ENCODE measurements around the gene KIAA0513.

KIAA0513 gene

DNA sequence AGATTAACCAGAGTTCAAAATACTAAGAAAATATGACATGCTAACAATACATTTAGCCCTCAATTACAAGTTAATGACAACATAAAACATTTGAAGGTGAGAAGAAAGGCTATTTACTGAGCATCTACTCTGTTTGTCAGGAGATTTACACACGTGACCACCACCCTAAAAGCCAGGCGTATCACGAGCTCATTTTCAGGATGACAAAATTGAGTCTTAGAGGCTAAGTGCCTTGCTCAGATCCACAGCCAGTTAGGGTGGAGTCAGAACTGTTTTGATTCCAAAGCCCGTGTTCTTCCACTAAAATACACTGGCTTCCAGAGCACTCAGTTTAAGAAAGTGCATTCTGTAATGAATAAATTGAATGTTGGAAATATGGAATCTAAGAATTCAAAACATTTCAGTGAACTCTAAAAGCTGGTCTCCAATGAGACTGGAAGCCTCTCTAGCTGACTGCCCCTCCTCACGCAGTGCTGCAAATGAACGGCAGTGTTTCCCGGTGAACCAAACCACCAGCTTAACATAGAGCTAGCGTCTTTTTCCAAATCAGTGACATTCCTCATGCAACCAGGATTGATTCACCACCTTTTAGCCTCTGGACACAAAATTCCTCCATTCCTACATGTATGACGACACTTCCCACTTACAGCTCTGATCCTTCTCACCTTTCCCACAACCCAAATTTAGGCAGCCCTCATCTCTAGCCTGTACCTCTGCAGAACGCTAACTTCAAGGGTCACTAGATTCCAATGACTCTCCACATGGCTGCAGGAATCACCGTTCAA, 22.1 kb upstream of the KIAA0513 start:
- no peak for DNase-seq

DNA sequence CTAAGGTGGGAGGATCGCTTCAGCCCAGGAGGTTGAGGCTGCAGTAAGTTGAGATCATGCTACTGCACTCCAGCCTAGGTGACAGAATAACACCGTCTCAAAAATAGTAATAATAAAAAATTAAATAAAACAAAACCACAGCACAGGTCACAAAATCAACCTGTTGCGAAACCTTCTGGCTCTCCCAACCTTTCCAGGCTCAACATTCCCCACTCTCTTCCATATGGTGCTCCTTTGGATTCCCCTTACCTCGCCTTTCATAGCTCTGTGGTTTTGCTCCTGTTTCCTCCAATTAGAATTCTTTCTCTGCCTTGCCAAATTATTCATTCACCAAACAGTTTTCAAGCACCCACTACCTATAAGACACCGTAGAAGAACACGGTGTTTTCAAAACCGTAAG, 21.0 kb upstream of the KIAA0513 start:
- DNase-seq = no peak

DNA sequence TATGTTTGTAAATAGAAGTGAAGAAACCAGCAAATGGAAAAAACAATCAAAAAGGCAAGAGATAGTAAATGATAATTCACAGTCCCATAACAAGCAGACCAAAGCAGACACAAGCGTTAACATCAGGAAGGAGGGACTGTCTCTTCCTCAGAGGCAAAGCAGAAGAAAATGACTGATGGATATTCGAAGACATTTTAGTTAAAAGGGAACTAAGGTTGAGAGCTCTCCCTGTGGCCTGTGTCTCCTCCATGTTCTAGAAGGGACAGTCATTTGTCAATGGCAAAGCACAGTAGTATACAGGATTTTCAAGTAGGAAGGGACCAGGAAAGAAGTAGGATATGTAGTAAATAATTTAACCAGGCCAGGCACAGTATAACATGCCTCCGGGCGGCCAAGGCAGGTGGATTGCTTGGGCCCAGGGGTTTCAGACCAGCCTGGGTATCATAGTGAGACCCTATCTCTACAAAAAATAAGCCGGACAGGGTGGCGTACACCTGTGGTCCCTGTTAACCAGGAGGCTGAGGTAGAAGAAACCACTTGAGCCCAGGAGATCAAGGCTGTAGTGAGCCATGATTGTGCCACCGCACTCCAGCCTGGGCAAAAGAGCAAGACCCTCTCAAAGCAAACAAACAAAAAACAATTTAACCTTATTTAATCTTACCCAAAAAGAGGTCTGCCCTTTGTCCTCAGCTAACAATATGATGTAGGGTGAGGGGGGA, 19.9 kb upstream of the KIAA0513 start:
- no peak for DNase-seq

DNA sequence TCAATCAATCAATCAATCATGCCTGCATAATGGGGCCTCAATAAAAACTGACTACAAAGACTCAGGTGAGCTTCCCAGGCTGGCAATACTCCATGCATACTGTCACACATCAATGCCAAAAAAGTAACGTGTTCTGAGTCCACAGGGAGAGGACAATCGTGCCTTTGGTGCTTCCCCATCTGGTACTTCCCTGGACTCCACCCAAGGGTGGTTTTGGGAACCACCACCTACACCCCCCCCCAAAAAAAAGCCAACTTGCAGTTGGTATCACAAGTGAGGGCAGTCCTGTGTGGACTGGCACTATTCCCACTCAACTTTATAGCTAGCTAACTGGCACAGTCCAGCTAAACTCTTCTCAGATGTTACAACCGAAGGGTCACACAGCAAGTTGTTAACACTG, 19.3 kb upstream of the KIAA0513 start:
- DNase-seq = no peak

DNA sequence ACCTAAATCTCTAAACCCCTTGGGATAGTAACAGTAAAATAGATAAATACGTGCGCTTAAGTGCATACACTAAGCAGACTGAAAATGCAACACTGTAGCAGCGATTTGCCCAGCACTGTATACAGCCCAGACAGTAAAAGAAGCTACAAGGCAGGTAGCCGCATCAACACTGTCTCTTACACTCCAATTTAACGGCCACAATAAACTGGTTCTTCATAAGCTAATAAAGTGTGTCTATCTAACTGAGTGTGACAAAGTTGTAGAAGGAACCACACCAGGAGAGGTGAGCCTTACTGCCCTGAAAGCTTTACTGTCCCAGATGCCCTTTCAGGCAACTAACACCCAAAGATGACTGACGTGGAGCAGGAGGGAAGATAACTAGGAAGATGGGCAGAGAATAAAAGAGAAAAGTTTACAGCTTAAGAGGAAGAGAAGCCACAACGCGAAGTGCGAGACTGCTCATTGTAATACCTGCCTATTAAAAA, 17.1 kb upstream of the KIAA0513 start:
- DNase-seq = no peak

DNA sequence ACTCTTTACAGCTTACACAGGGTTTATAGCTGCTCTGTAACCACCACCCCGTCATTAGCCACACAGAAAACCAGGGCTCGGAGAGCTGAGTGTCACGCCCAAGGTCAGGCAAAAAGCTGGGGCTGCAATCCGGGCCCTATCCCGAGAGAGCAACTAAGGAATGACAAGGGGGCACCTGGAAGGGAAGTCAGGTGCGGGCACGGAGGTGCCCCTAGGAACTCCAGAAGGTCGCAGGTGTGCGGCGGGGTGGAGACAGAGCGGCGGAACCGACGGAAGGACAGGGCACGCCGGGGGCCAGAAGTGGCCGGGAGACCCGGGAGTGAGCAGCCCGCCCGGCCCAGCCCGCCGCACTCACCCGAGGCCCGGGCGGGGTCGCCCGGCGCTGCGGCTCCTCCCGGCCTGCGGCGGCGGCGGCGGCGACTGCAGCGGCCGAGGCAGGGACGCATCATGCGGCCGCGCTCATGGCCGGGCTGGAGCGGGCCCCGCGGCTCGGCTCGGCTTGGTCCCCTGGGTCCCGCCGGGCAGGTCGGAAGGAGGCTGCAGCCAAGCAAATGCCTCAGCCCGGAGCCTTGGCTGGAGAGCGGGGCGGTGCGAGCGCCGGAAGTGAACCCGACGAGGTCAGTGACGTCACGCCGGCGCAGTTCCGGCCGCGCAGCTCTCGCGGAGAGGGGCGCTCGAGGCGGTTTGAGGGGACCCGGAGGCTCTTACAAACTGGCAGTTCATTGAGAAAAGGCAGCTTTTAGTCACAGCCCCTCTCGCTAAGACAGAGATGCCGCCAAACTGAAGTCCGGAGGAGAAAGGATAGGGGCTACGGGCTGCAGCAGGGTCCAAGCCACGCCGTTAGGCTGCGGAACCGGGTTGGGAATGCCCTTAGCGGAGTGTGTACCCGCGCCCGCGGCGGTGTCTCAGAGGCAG, 16.4 kb upstream of the KIAA0513 start, which contains the start of gene ZDHHC7:
ZDHHC7 (minus strand) TSS at position 605 of the 915 bp plus-strand sequence. CDS start 20,917 bp downstream, outside the sequence.
- DNase-seq = peak; percentile 86

DNA sequence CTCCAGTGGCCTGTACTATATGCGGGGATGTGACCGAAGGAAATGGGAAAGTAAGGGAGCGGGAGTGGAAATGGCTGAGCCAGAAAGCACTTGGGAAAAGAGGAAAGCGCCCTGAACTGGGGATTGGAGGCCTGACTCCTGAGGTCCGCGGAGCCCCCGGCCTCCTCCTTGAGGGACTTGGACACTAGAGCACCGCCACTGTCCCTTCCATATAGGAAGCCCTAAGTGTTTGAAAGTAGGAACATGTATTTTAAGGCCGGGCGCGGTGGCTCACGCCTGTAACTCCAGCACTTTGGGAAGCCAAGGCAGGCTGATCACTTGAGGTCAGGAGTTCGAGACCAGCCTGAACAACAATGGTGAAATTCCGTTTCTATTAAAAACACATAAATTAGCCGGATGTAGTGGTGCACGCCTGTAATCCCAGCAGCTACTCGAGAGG, 15.7 kb upstream of the KIAA0513 start:
- no peak for DNase-seq

DNA sequence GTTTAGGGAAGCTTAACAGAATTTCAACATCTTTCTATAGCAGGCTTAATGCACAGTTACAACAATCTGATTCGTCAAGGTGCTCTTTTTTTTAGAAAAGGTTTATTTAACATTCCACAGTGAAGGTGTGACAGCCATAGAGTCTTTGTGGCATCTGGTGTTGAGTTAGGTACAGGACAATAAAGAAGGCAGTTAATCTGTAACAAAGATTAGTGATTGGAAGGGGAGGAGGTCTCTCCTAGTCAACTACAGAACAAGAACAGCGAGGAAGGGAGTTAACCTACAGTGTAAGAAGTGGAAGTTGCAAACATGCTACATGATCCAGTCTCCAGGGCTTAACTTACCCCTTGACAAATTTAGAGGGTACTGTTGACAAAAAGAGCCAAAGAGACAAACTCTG, 13.3 kb upstream of the KIAA0513 start:
- no peak for DNase-seq

DNA sequence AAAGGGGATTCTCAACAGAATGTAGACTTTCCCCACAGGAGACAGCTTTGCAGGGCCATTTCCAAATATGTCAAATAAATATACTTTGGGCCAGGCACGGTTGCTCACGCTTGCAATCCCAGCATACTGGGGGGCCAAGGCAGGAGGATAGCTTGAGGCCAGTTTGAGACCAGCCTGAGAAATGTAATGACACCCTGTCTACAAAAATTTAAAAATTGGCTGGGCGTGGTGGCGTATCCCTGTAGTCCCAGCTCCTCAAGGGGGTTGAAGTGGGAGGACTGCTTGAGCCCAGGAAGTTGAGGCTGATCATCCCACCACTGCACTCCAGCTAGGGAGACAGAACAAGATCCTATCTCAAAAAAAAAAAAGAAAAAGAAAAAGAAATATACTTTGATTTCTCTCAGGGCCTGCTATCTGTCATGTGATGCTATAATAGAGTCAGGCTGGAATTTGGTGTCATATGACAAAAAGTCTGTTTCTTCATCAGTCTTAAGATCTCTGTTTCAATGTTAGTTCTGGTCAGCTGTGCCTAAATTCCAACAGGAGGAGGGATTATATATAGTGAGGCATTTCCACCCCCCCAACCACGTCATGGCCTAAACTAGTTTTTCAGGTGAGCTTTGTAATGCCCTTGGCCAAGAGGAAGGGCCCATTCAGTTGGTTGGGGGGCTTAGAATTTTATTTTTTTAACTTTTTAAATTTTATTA, 12.0 kb upstream of the KIAA0513 start:
- no peak for DNase-seq

DNA sequence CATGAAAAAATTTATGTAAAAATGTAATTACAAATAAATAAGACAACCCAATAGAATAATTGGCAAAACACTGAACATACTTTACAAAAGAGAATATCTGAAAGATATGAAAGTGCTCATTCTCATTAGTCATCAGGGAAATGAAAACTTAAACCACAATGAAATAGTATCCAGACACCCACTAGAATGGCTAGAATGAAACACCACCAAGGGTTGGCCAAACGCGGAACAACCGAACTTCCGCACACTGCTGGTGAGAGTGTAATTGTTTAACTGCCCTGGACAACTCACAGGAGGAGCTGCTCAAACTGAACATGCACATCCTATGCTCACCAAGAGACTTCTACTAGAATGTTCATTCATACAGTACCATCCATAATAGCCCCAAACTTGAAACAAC, 10.4 kb upstream of the KIAA0513 start:
- DNase-seq = peak in 1 of 2 donors; percentile 61

DNA sequence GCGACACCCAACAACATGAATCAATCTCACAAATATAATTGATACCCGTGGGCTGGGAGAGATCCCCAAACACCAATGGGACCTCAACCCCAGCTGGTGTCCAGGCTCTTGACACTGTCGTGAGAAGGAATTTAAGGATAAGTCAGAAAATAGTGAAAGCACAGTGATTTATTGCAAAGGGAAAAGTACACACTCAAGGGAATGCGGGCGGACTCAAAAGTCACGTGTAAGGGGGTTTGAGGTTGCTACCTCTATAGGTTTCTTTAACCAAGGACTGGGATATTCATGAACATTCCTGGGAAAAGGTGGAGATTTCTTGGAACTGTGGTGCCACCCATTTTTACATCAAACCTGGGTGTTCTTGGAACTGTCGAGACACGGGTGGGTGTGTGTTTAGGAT, 10.0 kb upstream of the KIAA0513 start:
- no peak for DNase-seq

DNA sequence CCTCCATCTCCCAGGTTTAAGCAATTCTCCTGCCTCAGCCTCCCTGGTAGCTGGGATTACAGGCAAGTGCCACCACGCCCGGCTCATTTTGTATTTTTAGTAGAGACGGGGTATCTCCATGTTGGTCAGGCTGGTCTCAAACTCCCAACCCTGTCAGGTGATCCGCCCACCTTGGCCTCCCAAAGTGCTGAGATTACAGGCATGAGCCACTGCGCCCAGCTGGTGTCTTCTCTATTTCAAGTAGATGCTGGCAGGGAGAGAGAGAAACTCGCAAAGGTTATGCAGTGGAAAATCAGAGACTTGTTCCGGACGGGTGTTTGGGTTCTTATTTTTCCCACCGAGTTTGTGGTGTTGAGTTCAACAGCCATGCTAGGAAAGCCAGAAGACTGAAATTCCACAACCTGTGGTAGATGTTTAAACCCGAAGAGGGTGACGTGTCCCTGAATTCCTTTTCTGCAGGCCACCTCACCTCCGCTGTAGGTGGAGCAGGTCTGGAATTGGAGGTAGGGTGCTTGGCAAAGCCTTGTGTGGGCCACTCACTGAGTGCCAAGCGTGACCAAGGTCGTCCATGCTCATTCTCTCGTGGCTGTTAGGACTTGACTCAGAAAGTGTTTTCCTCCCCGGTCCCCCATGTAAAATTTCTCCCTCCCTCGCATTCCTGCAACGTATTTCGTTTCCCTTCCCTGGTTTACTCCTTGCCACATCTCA, 8.9 kb upstream of the KIAA0513 start:
- DNase-seq = no peak

DNA sequence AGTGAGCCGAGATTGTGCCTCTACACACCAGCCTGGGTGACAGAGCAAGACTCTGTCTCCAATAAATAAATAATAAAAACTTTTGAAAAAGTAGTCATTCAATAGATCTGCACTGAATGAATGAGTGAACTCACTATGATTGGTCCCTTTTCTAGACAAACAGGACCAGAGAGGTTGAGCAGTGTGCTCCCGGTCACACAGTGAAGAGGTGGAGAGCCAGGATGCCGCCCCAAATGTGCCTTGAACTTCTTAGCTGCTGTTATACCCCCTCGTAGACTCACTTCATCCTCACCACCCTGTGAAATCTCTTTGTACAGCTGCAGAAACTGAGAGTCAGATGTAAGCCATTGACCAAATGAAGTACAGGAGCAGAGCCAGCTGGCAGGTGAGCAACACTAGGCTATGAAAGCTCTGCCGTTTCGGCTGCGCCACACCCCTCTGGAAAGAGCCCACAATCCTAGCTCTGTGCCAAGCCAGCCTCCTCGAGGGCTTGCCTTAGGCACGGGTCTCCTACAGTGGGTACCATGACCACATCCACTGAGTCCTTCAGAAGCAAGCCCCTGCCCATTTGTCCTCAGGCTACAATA, 7.8 kb upstream of the KIAA0513 start:
- no peak for DNase-seq

DNA sequence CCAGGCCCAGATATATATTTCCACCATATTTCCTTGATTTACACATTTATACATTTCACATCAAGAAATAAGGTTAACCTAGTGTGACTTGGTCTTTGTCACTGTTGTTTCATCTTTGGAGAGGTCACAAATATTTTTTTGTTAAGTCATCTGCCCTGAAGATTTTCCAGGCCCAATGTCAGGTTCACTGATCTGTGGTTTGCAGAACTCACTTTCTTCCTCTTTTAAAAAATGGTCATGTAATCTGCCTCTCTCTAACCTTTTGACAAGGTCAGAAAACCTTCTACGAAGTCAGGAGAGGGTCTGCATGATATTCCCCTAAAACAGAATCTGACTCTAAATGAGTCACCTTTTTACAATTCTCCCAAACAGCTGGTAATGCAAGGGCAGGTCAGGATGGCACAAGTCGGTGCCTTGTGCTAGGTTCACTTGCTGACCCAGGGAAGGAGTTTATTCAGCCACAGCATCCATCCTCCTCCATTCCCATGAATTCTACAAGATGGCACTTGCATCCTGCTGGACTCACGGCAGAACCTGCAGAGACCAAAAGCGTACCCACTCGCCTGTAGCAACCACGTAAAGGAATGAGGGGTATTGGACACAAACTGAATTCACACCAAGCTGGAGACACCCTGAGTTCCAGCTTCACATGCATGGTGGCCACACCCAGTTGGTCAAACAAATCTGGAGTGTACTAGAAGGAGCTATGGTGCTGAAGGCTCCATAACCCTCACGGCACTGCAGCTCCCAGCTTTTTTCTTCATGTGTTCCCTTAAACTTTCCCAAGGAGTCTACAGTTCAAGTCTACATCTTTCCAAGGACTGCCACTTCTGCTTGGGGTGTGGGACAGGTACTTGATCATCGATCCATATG, 1.6 kb upstream of the KIAA0513 start:
- no peak for DNase-seq

DNA sequence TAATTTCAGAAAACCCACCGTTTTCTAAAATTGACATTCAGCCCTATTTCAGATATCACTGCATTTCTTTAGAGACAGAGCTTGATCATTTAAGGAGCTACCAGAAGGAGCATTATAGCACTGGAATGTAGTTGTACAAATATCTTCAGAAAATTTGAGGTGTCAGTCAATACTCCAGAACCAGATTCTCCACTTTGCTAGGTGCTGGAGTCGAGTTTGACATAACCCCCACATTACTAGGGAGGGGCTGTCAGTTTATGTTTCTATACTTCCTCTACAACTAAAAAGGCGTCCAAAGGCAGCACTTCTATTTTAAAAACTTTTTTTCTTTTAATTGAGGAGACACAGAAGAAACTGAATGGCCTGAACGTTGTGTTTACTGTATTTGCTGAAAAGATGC, 892 bp upstream of the KIAA0513 start:
- no peak for DNase-seq

DNA sequence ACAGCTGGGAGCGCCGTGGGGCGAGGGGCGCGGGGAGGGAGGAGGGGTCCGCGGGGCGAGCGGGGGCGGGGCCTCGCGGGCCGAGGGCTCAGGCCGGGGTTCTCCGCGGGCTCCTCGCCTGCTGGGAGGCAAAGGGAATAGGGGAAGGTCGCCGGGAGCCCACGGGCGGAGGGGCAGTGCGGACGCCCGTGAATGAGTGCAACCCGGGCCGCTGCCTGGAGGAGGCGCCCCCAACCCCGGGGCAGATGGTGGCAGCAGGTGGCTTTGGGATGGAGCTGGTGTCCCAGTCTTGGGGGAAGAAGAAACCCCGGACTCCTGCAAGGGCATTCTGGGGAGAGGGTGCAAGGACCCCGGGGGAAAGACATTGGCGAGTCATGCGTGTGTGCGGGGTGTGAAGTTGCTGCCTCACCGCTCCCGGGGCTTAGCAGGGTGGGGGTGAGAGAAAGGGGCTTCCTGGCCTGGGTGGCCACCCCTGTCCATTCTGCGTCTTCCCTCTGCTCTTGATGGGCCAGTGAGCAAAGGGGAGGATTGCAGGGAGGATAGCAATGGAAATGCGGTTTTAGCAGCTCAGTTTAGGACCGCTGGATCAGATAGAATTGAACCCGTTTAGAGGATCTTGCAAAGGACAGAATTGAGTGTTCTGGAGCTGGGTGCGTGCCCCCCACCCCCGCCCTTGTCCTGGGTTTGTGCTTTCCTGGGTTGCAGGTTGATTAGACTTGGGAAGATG, 526 bp downstream of the KIAA0513 start:
- DNase-seq = peak; percentile 24 to 28

DNA sequence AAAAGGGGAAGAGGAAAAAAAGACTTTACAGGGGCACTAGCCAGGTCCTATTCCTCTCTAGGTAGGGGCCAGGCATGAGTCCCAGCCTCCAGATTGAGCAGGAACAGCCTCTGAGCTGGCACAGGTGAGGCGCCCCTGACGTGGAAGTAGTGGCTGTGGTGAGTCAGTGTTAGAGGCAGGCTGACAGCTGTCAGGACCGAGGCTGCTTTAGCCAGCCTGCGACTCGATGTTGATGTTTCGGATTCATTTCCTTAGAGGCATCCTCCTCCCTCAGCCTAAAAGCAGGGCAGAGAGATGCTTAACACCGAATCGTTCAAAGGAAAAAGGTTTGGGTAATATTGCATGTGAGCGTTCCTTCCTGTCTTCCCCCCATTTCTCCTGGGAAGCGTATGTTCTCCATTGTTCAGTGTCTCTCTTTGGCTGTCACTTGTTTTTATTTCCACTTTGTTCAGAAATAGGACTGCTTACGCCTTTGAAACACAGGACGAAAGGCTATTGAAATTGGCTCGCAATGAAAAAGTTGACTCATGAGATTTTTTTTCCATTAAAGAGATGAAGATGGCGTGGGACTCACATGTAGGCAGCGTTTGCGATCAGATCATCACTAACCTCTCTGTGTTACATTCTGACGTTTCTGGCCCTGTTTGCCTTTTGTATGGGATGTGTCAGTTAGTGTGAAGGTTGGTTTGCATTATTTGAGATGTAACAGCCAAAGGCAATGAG, 1.3 kb downstream of the KIAA0513 start:
- DNase-seq = peak; percentile 61 to 67

DNA sequence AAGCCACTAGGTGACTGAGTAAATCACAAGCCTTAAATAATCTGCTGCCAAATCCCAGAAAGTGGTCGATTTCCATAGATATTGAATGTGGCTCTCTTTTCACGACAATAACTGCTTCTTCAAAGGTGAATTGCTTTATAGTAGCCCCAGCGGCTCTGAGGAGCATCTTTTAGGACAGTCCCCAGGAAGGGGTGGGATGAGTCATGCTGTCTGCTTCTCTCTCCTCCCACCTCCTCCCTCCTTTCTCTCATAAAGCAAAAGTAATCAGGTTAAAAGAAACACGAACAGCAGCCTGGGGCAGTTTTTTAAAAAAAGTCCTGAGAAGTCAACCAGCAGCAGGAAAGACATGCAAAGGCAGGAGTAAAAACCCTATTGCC, 1.8 kb downstream of the KIAA0513 start:
- DNase-seq = peak; percentile 49 to 67

DNA sequence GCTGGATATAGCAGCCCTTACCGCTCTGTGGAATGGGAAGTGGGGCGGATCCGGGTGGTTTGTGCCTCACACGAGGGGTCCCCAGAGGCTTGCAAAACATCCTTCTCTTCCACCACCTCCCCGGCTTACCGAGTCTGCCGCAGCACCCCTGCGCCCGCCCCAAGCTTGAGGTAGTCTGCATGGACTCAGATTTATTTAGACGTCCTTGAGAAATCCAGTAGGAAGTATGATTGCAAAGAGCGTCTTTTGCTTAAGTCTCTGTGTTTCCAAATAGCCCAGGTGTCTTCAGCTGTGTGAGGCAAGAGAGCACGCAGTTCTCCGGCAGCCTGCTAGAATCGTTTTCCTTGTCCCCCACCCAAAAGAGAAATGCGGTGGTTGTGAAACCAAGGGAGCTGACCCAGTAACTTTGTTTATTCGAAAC, 2.4 kb downstream of the KIAA0513 start:
- DNase-seq = no peak

All from CD4-positive, alpha-beta T cell treated with Interleukin-1 beta for 1 hour (primary cell).